Inflammatory macrophage (primary cell): ENCODE results near the gene ZNF83.

Experiments
- DNase-seq, 2 donors: peaks; one replicate each; pipeline ENCODE4 v3.0.0-alpha.2; 2020 to 2022

ZNF83 gene

DNA sequence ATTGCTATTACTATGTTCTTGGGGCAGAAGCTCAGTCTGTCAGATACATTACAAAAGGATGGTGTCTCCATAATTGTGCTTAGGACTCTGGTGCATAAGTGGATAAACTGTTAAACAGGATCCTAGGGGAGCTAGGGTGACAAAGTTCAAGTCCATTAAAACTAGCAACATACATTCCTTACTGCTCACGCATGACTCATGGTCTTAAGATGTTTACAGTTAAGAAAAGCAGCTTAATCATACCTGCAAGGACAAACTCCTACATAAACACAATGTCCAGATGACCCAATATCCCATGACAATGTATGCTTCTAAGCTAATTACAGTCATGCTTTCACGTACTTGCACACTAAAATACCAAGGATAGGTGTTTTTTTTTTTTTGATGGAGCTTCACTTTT lies 71.6 kb downstream of the ZNF83 start:
- no peak for DNase-seq

DNA sequence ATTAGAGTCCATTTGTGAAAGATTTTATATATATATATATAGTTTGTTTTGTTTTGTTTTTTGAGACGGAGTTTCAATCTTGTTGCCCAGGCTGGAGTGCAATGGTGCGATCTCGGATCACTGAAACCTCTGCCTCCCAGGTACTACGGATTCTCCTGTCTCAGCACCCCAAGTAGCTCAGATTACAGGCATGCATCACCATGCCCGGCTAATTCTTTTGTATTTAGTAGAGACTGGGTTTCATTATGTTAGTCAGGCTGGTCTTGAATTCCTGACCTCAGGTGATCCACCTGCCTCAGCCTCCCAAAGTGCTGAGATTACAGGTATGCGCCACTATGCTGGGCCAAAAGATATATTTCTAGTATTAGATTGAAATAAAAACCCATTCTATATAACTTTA lies 72.0 kb downstream of the ZNF83 start:
- DNase-seq: no peak
